A673 (cell line): ENCODE measurements around the gene VANGL1.

ENCODE experiments used
- CTCF ChIP-seq: fragments of 300-800, 200-600 bp; sonication (generic); conservative IDR thresholded peaks from 2 replicates; pipeline ENCODE4 v1.5.1; 2017; ENCODE audit warnings: low read depth, mild to moderate bottlenecking, antibody characterized with exemption, low read length, moderate library complexity, mixed read lengths
- EZH2 ChIP-seq: fragments of 200-600 bp; sonication (generic); IDR thresholded peaks from 2 replicates; pipeline ENCODE4 v1.6.1; 2017; ENCODE audit warnings: borderline replicate concordance, low read depth, mild to moderate bottlenecking, mixed read lengths, antibody characterized with exemption, low read length; ENCODE audit not compliant: poor library complexity, severe bottlenecking

- no peak for TF ChIP-seq CTCF
- no peak for TF ChIP-seq EZH2
Measured at GRCh38 chr1:115744646-115745275, 103.0 kb downstream of the VANGL1 start.
